Lower leg skin (tissue), 3 donors: ENCODE measurements around the gene ARHGAP9.

Experiments used
- CTCF ChIP-seq, 3 donors: fragments of 450-650 bp; IDR thresholded peaks; one replicate each; pipeline ENCODE4 v1.5.1; 2016; ENCODE audit warnings: antibody characterized with exemption in 3 of 3, mild to moderate bottlenecking in 3 of 3, moderate library complexity in 2 of 3
- POLR2A ChIP-seq, 2 donors: fragments of 450-650 bp; IDR thresholded peaks; one replicate each; pipeline ENCODE4 v1.6.1; 2016 to 2017; ENCODE audit warnings: antibody characterized with exemption in 2 of 2, mild to moderate bottlenecking in 1 of 2, moderate library complexity in 1 of 2

- TF ChIP-seq CTCF (IDR thresholded peaks at IDR 0.05) (no peak), POLR2A (IDR thresholded peaks at IDR 0.05) (no peak)
These were observed 18.9 kb upstream of the ARHGAP9 start for GRCh38 chr12:57498571-57498970.
